Lower lobe of right lung (tissue), 2 donors: Measurements from ENCODE around the gene RHCE. TPM values are rescaled to one million over a fixed set of nuclear protein-coding genes. Genes with fewer than 3 reads are reported as not detected.
"Not testable (repeated sequence)": the region's sequence is repeated elsewhere in the genome, so short reads cannot be mapped to it uniquely, and the experiment has no call there.

ENCODE experiments used
- ATAC-seq, 2 donors: fragments of 200-7000 bp; cut with Tn5 transposase; one replicate each; pipeline ENCODE4 v1.9.1; 2020 to 2022; ENCODE audit warnings: mild to moderate bottlenecking in 2 of 2, moderate library complexity in 2 of 2
- DNase-seq: peaks from one replicate; pipeline ENCODE4 v3.0.0-alpha.2; 2020
- H3K27ac ChIP-seq: fragments of 200-600 bp; one replicate; pipeline ENCODE4 v1.8.0; 2022
- H3K27me3 ChIP-seq: fragments of 200-600 bp; one replicate; pipeline ENCODE4 v1.8.0; 2022; ENCODE audit warnings: low read depth
- H3K36me3 ChIP-seq: fragments of 200-600 bp; one replicate; pipeline ENCODE4 v1.8.0; 2022; ENCODE audit warnings: mild to moderate bottlenecking
- H3K4me1 ChIP-seq: fragments of 200-600 bp; one replicate; pipeline ENCODE4 v1.8.0; 2022
- H3K4me3 ChIP-seq: fragments of 200-600 bp; one replicate; pipeline ENCODE4 v1.8.0; 2022; ENCODE audit warnings: mild to moderate bottlenecking
- H3K9me3 ChIP-seq: fragments of 200-600 bp; one replicate; pipeline ENCODE4 v1.8.0; 2022
- CTCF ChIP-seq: fragments of 200-600 bp; IDR thresholded peaks from one replicate; pipeline ENCODE4 v1.8.0; 2022; ENCODE audit warnings: antibody characterized with exemption, mild to moderate bottlenecking
- intact Hi-C: fragments of 100-400 bp; cut with DNase I; formaldehyde crosslinking; loops from one replicate; pipeline ENCODE4 v1.11.0; 2022
- total RNA-seq: library from RNA; stranded (reverse); fragmentation: NEBNext Ultra II Directional; extraction: Animal tissue kit (Norgen Biotek cat#: 25700); gene quantifications from one replicate; pipeline ENCODE4 v1.2.1, GENCODE V29; 2021
- donor health status: DM: no; HTN: yes; CAD: no; lungs with severe emphysema.

RHCE gene
- total RNA-seq, 1 donor from 2014 or later = 0.65 TPM

- TF ChIP-seq CTCF = no peak
These were observed 30.3 kb upstream of the RHCE start for GRCh38 chr1:25450891-25451290.

DNA sequence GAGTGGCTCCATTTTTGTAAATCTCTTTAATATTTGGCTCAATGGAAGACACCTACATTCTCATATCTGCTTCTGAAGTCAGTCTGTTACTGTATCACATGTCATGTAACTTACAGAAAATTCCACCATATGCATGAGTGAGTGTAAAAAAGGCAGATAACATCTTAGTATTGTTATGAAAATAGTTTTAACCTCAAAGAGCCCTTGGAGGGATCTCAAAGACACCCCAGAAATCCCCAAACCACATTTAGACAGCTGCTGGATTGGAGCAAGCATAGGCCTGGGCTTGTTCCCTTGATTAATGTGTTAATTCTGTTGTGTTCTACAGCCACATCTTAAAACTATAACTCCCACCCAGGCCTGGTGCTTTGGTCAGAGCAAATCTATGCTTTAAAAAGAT lies 26.9 kb upstream of the RHCE start:
- intact Hi-C loops = no loop called here
- Histone ChIP-seq H3K4me3 (no peak overlapping the region), H3K36me3 (peaks cover 18% of the 10 kb centered on the region), H3K27me3 (no peaks in the 10 kb centered on the region), H3K4me1 (no peaks in the 10 kb centered on the region), H3K9me3 (no peaks in the 10 kb centered on the region), H3K27ac (no peak overlapping the region)
- DNase-seq (no peak), ATAC-seq (no peak)
- no peak for TF ChIP-seq CTCF

More at GRCh38 chr1:25450891-25451290, 30.3 kb upstream of the RHCE start:
- no peak for DNase-seq
- H3K36me3 ChIP-seq = peaks cover 36% of the 10 kb centered on the region
- H3K4me1 ChIP-seq = no peaks in the 10 kb centered on the region
- no peak overlapping the region for H3K27ac ChIP-seq
- no peak overlapping the region for H3K4me3 ChIP-seq
- H3K9me3 ChIP-seq = no peaks in the 10 kb centered on the region
- ATAC-seq = no peak
- intact Hi-C loops = no loop called here
- no peaks in the 10 kb centered on the region for H3K27me3 ChIP-seq

- intact Hi-C loops = no loop called here
- no peak for TF ChIP-seq CTCF
- Histone ChIP-seq H3K27me3 (no peaks in the 10 kb centered on the region), H3K4me1 (no peaks in the 10 kb centered on the region), H3K27ac (no peak overlapping the region), H3K36me3 (peaks cover 18% of the 10 kb centered on the region), H3K4me3 (no peak overlapping the region), H3K9me3 (no peaks in the 10 kb centered on the region)
- no peak for DNase-seq
- ATAC-seq = no peak
These were observed 25.4 kb upstream of the RHCE start for GRCh38 chr1:25445993-25446538.

- H3K27me3 ChIP-seq, intact Hi-C loops, H3K4me3 ChIP-seq, H3K4me1 ChIP-seq, DNase-seq, H3K9me3 ChIP-seq, H3K27ac ChIP-seq, ATAC-seq: not testable (repeated sequence)
- H3K36me3 ChIP-seq = peaks cover 18% of the 10 kb centered on the region
These were observed 24.0 kb upstream of the RHCE start for GRCh38 chr1:25444604-25445003.

GRCh38 chr1:25443030-25443699 lies 22.5 kb upstream of the RHCE start:
- intact Hi-C loops = no loop called here
- peaks cover 9% of the 10 kb centered on the region for H3K36me3 ChIP-seq
- DNase-seq (no peak), ATAC-seq (no peak)
- no peak overlapping the region for H3K4me3 ChIP-seq
- no peaks in the 10 kb centered on the region for H3K4me1 ChIP-seq
- no peaks in the 10 kb centered on the region for H3K9me3 ChIP-seq
- H3K27ac ChIP-seq = no peak overlapping the region
- no peaks in the 10 kb centered on the region for H3K27me3 ChIP-seq
- no peak for TF ChIP-seq CTCF

DNA sequence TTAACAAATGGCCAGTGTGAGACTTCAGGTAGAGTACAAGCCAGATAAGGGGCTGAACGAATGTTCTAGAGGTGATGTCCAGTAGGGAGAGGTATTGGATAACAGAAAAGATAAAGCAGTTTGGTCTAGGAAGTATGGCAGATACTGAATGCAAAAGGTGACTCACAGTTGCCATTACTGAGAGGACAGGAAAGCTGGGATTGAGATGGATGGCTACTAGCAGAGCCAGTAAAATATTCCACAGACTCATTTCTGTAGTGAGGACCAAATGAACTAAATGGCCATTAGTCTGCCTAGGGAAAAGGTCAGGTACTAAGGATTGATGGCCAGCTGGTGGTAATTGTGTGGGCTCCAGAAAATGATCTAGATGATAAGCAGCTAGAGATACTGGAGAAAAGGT lies 21.6 kb upstream of the RHCE start:
- Histone ChIP-seq H3K4me3 (no peak overlapping the region), H3K27ac (no peak overlapping the region), H3K9me3 (no peaks in the 10 kb centered on the region), H3K36me3 (peaks cover 5% of the 10 kb centered on the region), H3K27me3 (no peaks in the 10 kb centered on the region), H3K4me1 (no peaks in the 10 kb centered on the region)
- ATAC-seq (no peak), DNase-seq (no peak)
- TF ChIP-seq CTCF = no peak
- intact Hi-C loops = no loop called here
